ENCODE data around the gene SMYD3.
A peak's percentile ranks its signal among the peaks of the same experiment; 100 is the strongest.

Gene SMYD3

DNA sequence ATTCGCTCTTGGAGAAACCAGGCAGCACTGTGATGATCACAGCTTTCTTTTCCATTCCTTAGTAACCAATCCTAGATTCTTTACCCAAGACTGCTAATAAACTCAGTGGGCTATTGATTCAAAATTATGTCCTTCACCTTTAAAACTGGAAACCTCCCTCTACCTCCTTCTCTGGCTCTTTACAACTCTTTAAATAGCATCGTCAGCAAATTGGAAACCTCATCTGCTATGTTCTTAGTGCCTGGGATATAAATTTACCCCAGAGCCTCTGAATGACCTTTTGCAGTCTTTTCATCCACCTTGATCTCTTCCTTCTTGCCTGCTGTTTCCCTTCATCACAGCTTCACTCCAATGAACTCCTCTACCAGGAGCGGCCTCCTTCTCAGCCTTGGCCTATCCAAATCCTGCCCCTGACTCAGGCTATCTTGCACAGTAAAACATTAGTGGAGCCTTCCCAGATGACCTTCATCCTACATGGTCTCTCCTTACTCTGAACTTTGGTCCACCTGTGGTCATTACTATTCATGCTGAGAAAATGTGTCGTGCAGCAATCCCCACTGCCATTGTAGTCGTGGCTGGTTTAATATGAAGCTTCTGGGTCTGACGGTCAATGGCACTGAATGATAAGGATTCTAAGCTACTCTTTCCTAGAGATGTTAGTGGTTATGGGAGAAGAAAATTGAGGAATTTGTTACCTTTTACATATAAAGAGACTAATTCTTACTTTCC, 644.1 kb downstream of the SMYD3 start:
- H3K4me3 ChIP-seq (replicated peaks; ENCODE audit: low read depth, low read length) = no peak overlapping the region
- H3K27me3 ChIP-seq (replicated peaks; ENCODE audit: control insufficient read depth, insufficient read depth, low read length) = no peaks in the 10 kb centered on the region
- TF ChIP-seq, protein P1, sequence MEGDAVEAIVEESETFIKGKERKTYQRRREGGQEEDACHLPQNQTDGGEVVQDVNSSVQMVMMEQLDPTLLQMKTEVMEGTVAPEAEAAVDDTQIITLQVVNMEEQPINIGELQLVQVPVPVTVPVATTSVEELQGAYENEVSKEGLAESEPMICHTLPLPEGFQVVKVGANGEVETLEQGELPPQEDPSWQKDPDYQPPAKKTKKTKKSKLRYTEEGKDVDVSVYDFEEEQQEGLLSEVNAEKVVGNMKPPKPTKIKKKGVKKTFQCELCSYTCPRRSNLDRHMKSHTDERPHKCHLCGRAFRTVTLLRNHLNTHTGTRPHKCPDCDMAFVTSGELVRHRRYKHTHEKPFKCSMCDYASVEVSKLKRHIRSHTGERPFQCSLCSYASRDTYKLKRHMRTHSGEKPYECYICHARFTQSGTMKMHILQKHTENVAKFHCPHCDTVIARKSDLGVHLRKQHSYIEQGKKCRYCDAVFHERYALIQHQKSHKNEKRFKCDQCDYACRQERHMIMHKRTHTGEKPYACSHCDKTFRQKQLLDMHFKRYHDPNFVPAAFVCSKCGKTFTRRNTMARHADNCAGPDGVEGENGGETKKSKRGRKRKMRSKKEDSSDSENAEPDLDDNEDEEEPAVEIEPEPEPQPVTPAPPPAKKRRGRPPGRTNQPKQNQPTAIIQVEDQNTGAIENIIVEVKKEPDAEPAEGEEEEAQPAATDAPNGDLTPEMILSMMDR (IDR thresholded peaks at IDR 0.05; ENCODE audit: insufficient read depth, low read length, poor library complexity, severe bottlenecking) = no peak
- H3K36me3 ChIP-seq (ENCODE audit: control insufficient read depth, insufficient read depth, low read length) = no peaks in the 10 kb centered on the region
- DNase-seq (ENCODE audit: extremely low read depth, insufficient read length) = no peak

DNA sequence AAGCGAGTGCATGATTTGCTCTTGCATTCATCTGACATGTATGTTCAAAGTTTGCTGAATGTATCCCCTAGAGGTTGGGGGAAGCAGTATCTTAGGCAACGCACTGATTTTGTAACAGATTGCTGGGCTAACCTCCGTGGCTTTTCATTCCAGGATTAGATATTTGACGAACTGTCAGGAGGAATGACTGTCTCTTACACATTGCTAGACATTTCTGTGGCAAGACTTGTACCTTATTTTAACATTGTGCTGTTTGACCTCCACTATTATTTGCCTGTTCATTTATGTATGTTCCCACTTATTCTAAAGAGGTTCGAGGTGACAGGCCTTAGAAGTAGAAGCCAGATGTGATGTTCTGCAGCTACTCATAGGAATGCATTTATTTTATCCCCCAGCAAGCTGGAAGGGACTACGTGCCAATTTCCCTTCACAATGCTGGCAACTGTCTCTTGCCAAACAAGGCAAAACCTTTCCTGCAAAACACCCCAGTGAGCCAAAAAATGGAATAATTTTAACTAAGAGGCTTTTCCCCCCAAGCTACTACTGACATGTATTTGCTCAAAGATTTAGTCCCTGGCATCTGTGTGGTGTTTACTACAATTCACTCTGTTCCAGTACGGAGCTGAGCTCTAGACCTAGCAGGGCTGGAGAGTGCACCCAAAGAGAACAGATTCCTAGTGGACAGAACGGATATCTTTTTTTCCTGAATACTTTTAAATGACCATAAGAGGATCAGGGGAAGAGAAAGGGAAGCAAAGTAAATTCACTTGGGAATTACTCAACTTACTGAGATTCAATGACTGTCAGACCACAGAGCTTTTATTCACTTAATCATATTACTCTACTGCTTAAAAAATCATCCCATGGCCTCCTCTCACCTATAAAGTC, 646.2 kb downstream of the SMYD3 start:
- no peak for DNase-seq (ENCODE audit: extremely low read depth, insufficient read length)
- H3K36me3 ChIP-seq (ENCODE audit: control insufficient read depth, insufficient read depth, low read length) = no peaks in the 10 kb centered on the region
- H3K4me3 ChIP-seq (replicated peaks; ENCODE audit: low read depth, low read length) = no peak overlapping the region

DNA sequence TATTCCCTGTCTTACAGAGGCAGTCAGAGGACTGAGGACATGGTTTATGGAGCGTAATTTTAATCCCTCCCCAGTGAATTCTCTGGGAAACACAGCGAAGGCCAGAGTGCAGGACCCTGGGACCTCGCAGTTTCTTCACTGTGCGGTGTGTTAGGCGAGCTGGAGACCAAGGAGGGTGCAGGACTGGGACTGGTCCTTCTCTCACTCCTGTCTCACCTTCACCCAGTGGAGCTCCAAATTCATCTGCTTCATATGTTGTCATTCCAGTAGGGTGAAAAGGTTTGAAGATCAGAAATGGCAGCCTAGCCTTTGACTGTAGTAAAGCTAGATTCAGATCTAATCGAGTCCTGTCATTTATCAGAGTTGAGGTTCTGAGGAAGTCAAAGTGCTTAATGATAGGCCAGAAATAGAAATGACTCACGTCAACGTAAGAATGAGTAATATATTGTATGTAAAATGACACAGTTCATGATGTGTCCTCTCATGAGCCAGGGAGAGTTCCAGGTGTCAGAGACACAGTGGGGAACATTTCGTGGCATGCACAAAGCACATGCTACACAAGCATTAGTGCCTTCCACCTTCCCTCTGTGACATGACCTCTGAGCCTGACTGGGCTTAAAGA, 647.5 kb downstream of the SMYD3 start:
- DNase-seq (ENCODE audit: extremely low read depth, insufficient read length) = no peak
- H3K36me3 ChIP-seq (ENCODE audit: control insufficient read depth, insufficient read depth, low read length) = no peaks in the 10 kb centered on the region
- H3K27me3 ChIP-seq (replicated peaks; ENCODE audit: control insufficient read depth, insufficient read depth, low read length) = no peaks in the 10 kb centered on the region
- H3K4me3 ChIP-seq (replicated peaks; ENCODE audit: low read depth, low read length) = no peak overlapping the region
- TF ChIP-seq, protein P1 (IDR thresholded peaks at IDR 0.05; ENCODE audit: insufficient read depth, low read length, poor library complexity, severe bottlenecking) = no peak

More for the DNA sequence above, 646.2 kb downstream of the SMYD3 start:
- no peaks in the 10 kb centered on the region for H3K27me3 ChIP-seq (replicated peaks; ENCODE audit: control insufficient read depth, insufficient read depth, low read length)
- TF ChIP-seq, protein P1 (IDR thresholded peaks at IDR 0.05; ENCODE audit: insufficient read depth, low read length, poor library complexity, severe bottlenecking) = no peak

DNA sequence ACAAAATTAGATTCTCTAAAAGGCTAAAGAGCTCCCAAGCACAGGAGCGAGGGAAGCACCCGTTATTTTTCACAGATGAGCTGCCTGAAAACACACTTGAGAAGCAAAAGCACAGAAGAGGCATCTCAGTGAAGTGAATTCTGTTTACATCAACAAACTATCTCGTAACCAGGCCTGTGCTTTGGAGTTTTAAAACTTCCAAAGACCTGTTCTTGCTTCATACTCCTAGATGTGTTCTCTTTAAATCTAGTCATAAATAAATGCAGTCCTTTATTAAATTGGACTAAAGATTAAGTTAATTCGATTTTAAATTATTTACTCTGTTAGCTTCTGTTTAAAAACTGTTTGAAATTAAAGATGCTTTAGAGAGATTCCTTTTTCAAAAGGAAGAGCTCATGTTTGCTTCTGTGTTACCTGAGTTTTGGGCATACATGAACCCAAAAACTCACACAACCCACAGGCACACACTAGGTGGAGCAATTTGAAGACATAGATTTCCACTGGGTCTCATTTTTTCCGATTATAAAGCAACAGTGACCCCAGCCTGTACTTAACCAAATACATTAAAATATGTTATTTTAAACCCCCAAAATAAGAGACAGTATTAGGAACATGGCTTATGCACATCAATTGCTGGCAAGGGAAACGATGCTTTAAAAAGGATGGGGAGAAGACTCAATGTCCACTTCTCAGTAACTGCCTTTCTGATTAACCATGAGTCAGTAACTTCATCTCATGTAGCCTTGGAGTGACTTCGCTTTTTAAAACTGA, 648.2 kb downstream of the SMYD3 start:
- Histone ChIP-seq H3K36me3 (ENCODE audit: control insufficient read depth, insufficient read depth, low read length) (no peaks in the 10 kb centered on the region), H3K4me3 (replicated peaks; ENCODE audit: low read depth, low read length) (no peak overlapping the region), H3K27me3 (replicated peaks; ENCODE audit: control insufficient read depth, insufficient read depth, low read length) (no peaks in the 10 kb centered on the region)
- DNase-seq (ENCODE audit: extremely low read depth, insufficient read length) = no peak
- TF ChIP-seq, protein P1 (IDR thresholded peaks at IDR 0.05; ENCODE audit: insufficient read depth, low read length, poor library complexity, severe bottlenecking) = peak; percentile 12

DNA sequence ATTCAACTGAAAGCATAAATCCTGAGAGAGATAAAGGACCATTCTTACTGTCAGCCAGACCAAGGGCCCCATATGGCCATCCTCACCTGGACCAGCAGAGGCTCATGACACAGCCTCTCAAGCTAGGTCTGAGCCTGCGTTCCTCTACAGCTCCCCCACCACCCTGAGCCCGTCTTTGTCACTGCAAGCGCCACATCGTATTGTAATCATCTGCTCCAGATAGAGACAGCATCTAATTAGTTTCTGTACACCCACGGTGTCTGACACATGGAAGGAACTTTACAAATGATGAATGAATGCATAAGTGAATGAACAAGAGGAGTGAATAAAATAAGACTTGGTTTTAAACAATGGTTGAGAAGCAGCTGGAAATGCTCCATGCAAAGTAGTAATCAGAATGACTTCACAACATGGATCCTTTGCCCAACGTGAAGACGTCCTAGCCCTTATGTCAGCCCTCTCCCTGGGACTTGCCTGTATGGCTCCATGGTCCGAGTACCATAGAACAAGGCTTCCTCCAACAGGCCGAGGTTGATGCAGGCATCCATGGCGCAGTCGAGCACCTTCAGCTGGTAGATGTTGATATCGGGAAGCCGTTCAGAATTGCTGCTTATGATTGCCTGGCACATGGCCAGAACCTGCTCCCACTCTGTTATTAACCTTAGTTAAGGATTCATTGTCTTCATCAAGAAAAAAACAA, 648.9 kb downstream of the SMYD3 start:
- no peak for DNase-seq (ENCODE audit: extremely low read depth, insufficient read length)
- TF ChIP-seq, protein P1 (IDR thresholded peaks at IDR 0.05; ENCODE audit: insufficient read depth, low read length, poor library complexity, severe bottlenecking) = no peak
- Histone ChIP-seq H3K4me3 (replicated peaks; ENCODE audit: low read depth, low read length) (no peak overlapping the region), H3K27me3 (replicated peaks; ENCODE audit: control insufficient read depth, insufficient read depth, low read length) (no peaks in the 10 kb centered on the region), H3K36me3 (ENCODE audit: control insufficient read depth, insufficient read depth, low read length) (no peaks in the 10 kb centered on the region)

All from GM06990 (cell line).